ENCODE measurements around the gene CNTNAP3.
"Not testable (repeated sequence)": the region's sequence is repeated elsewhere in the genome, so short reads cannot be mapped to it uniquely, and the experiment has no call there.

GRCh38 chr9:39078621-39079256 is 209.2 kb downstream of the CNTNAP3 start:
- not testable (repeated sequence) for TF ChIP-seq CTCF, POLR2A (IDR thresholded peaks at IDR 0.05)
